Renal pelvis (tissue), 4 donors: Measurements from ENCODE around the gene CORT. TPM values are rescaled to one million over a fixed set of nuclear protein-coding genes. Genes with fewer than 3 reads are reported as not detected.
"Not testable (repeated sequence)": the region's sequence is repeated elsewhere in the genome, so short reads cannot be mapped to it uniquely, and the experiment has no call there.

Experiments used
- DNase-seq: peaks from one replicate; pipeline ENCODE4 v3.0.0-alpha.2; 2013
- polyA plus RNA-seq, 3 donors: library from polyadenylated mRNA; unstranded; fragments of 120-200 nt; gene quantifications; one replicate each; pipeline ENCODE4 v1.2.1, GENCODE V29; 2013; ENCODE audit not compliant: insufficient read length in 3 of 3

The CORT gene
- polyA plus RNA-seq, 3 donors, result 1.2 to 4.0 (median 2.7) TPM

DNA sequence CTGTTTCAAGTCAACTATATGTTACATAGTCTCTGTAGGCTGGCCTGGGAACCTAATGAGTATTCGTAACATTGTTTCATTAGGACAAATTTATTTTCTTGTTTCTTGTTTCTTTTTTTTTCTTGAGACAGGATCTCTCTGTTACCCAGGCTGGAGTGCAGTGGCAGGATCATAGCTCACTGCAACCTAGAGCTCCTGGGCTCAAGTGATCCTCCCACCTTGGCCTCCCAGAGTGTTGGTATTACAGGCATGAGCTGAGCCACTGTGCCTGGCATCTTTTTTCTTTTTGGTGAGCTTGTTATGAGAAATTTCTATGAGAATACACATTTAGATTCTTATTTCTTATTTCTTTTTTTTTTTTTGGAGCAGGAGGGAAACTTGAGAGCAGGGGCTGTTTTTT, 12.8 kb upstream of the CORT start:
- DNase-seq, result no peak

DNA sequence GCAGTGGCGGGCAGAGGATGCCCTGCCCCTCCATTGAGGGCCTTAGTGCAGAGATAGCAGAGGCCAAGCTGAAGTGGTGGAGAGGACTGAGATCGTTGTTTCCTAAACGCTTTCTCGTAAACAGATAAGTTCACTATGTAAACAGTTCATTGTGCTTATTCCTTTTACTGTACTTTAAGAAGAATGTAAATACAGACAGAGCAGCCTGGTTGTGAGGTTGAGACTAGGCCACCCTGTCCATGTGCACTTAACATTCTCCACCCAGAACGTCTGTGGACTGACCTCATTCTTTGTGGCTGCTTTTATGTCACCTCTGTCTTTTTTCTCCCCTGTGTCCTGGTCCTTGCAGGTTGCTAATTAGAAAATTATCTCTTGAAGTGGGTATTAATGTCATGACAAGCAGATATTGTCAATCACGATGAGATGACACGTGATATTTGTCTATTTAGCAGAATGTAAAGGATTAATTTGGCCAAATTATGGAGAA, 11.1 kb upstream of the CORT start:
- DNase-seq, result no peak

GRCh38 chr1:10440305-10440704, 9.5 kb upstream of the CORT start:
- no peak for DNase-seq

DNA sequence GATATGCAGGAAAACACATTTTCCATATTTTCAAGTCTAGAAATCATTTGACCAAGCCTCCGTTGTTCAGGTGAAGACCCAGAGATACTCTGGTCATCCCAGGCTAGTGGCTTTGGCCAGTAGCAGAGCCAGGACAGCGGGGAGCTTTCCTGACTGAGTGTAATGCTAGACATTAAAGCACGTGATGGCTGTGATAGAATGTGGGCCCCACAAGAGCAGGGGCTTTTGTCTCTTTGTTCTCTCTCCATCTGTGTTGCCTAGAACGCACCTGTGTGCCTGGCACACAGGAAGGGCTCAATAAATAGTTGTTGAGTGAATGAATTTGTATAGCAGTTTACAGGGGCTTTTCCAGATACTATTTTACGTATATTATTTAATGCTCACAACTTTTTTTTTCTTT, 9.0 kb upstream of the CORT start:
- no peak for DNase-seq

- no peak for DNase-seq
Measured at GRCh38 chr1:10444248-10444647, 5.6 kb upstream of the CORT start.

GRCh38 chr1:10444795-10445397, 4.9 kb upstream of the CORT start:
- no peak for DNase-seq

- no peak for DNase-seq
Measured at GRCh38 chr1:10446790-10447422, 2.9 kb upstream of the CORT start.

- DNase-seq, result no peak
Measured at GRCh38 chr1:10450156-10450814, 454 bp downstream of the CORT start.

DNA sequence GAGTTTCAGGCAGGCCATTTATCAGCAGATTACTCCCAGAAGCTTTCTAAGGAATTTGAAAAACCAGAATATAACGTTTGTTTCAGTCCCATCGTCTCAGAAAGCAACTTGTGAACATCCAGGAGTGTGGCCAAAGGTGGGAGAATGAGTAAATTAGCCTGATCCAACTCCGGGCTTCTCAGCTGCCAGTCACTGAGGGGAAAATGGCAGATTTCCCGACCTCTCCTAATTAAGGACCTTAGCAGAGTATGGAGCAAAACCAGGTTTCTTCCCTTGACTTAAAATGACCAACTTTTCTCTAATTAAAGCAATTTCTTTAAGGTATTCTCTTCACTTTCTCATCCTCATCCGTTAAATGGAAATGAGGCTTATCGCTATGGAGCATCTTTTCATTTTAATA, 1.0 kb downstream of the CORT start:
- DNase-seq, result no peak

- DNase-seq, result no peak
Measured at GRCh38 chr1:10451287-10451686, 1.5 kb downstream of the CORT start.

DNA sequence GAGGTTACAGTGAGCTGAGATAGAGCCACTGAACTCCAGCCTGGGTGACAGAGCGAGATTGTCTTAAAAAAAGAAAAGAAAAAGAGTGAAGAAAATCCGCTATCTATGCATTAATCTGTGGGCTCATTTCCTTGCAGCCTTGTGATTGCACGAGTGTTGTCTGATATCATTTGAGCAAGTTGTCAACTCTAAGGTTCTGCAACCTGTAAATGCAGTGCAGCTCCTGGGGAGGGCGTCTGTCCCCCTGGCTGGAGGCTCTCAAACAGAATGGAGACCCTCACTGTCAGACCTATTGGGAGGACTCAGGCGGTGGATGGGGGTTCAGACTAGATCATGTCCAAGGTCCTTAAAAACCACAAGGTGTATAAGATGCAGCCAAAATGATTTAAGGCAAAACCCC, 6.2 kb downstream of the CORT start:
- no peak for DNase-seq

- DNase-seq, result no peak
Measured at GRCh38 chr1:10456661-10457060, 6.8 kb downstream of the CORT start.

- not testable (repeated sequence) for DNase-seq
Measured at GRCh38 chr1:10457462-10457861, 7.6 kb downstream of the CORT start.

GRCh38 chr1:10457875-10458274, 8.0 kb downstream of the CORT start:
- DNase-seq, result no peak

DNA sequence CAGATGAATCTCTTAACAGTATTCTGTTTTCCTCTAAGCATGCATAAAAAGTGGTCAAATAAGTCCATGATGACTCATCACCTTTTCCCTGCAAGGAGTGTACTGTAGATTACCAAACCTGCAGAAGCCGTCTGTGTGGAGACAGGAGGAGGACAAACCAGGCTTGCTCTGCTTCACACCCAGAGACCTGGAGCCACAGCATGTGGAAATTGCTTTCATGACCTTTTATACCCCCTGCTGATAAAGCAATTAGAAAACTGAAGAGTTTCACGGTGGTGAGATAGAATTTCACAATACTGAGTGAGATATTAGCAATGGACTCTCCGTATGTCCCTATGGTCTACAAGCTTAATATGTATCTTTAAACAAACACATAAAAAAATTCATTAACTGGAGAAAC, 9.4 kb downstream of the CORT start:
- DNase-seq, result no peak

DNA sequence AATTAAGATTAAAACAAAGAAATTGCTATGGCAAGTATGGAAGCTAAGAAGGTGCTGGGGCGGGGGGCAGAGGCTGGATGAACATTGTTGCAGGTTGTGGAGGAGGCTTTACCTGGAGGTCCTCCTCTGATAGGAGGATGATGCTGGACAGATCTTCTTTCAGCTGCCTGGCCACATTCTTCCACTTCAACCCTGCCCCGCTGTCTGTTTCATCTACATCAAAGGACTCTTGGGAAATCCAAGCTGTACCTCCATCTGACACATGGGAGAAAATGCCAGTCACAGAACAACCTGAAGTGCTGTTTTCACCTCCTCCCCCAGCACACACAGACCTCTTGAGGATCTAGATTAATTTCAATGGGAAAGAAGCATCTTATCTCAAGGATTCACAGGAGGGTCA, 17.2 kb downstream of the CORT start:
- no peak for DNase-seq

DNA sequence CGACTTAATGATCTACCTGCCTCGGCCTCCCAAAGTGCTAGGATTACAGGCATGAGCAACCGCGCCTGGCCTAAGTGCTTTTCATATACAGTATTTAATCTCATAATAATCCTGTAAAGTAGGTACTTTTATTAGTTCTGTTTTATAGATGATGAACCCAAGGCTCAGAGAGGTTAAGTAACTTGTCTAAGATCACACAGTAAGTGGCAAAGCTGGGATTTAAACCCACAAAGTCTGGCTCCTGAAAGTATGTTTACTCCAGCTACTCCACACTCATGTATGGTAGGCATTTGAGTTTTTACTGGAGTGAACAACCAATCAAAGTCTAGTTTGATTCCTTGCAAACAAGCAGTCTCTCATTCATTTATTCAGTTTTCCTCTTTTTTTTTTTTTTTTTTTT, 20.2 kb downstream of the CORT start:
- no peak for DNase-seq

- peak; percentile 21 for DNase-seq
Measured at GRCh38 chr1:10471411-10472219, 21.8 kb downstream of the CORT start.

GRCh38 chr1:10472220-10473144, 22.7 kb downstream of the CORT start, which contains the start of gene DFFA:
TSS of gene DFFA (minus strand) at chr1:10472529. CDS start at chr1:10472458, 71 bp downstream.
- DNase-seq, result peak; percentile 97

DNA sequence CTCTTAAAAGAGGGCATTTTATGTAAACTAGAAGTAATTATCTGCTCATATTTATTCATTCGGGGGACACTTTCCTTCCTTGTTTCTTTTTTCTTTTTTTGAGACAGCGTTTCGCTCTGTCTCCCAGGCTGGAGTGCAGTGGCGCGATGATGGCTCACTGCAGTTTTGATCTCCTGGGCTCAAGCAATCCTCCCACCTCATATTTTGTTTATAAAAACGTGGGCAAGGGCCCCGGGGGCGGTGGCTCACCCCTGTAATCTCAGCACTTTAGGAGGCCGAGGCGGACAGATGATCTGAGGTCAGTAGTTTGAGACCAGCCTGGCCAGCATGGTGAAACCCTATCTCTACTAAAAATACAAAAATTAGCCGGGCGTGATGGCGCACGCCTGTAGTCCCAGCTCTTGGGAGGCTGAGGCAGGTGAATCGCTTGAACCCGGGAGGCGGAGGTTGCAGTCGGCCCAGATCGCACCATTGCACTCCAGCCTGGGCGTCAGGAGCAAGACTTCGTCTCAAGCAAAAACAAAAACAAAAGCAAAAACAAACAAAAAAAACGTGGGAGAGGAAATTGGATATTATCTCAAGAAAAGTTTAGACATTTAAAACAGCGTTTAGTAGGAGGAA, 23.4 kb downstream of the CORT start:
- peak; percentile 30 for DNase-seq

DNA sequence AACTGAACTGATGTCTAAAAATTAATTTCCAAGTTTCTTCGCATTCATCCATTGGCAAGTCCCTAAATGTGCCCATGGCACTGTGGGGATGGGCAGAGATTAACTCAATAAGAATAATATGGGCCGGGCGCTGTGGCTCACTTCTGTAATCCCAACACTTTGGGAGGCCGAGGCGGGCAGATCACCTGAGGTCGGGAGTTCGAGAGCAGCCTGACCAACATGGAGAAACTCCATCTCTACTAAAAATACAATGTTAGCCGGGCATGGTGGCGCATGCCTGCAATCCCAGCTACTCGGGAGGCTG, 24.4 kb downstream of the CORT start:
- not testable (repeated sequence) for DNase-seq
